GM15510 (cell line): ENCODE measurements around the gene TLL2.

ENCODE experiments used
- POLR2A ChIP-seq: IDR thresholded peaks from 3 replicates; pipeline ENCODE4 v1.6.1; 2011; ENCODE audit warnings: borderline replicate concordance; ENCODE audit not compliant: insufficient read length; ENCODE audit errors: extremely low read depth

TLL2 gene

GRCh38 chr10:96324447-96324846 is 189.3 kb downstream of the TLL2 start:
- TF ChIP-seq POLR2A = no peak

- no peak for TF ChIP-seq POLR2A
Measured at GRCh38 chr10:96322275-96322674, 191.5 kb downstream of the TLL2 start.

- TF ChIP-seq POLR2A = no peak
Measured at GRCh38 chr10:96321822-96322221, 191.9 kb downstream of the TLL2 start.

GRCh38 chr10:96319754-96320474 is 193.8 kb downstream of the TLL2 start:
- no peak for TF ChIP-seq POLR2A

- TF ChIP-seq POLR2A = no peak
Measured at GRCh38 chr10:96317067-96317833, 196.5 kb downstream of the TLL2 start.
